ENCODE data around the gene FAT2. TPM values are rescaled to one million over a fixed set of nuclear protein-coding genes. Genes with fewer than 3 reads are reported as not detected.

FAT2 gene
- total and polyA plus RNA-seq, 2 experiments from 2014 or later = 0.06 to 0.59 TPM

GRCh38 chr5:151569132-151570046, 21.7 kb downstream of the FAT2 start:
- H3K79me2 ChIP-seq (replicated peaks; ENCODE audit: insufficient read depth) = no peaks in the 10 kb centered on the region
- H3K27me3 ChIP-seq (ENCODE audit: insufficient read depth) = peaks cover 9% of the 10 kb centered on the region; the same call in 1 of the 2 replicates
- H3F3A ChIP-seq (replicated peaks; ENCODE audit: low read depth) = no peaks in the 10 kb centered on the region
- H3K4me3 Mint-ChIP-seq = no peak overlapping the region
- peaks cover 8% of the 10 kb centered on the region for H3K9me2 ChIP-seq (ENCODE audit: insufficient read depth)
- no peaks in the 10 kb centered on the region for H4K20me1 ChIP-seq (replicated peaks; ENCODE audit: insufficient read depth)
- TF ChIP-seq POLR2AphosphoS5 (IDR thresholded peaks at IDR 0.05; ENCODE audit: low read depth) (no peak), EZH2 (IDR thresholded peaks at IDR 0.05; ENCODE audit: low read depth, unreplicated experiment) (no peak), NANOG (IDR thresholded peaks at IDR 0.05; ENCODE audit: borderline replicate concordance) (no peak), CREB1 (CRISPR knock-in tag; IDR thresholded peaks at IDR 0.05; ENCODE audit: low read depth) (no peak), JUNB (IDR thresholded peaks at IDR 0.05; ENCODE audit: unreplicated experiment) (no peak), EZH2phosphoT487 (IDR thresholded peaks at IDR 0.05; ENCODE audit: unreplicated experiment) (no peak), ZNF331 (CRISPR knock-in tag; IDR thresholded peaks at IDR 0.05; ENCODE audit: low read depth) (no peak), STAT1 (IDR thresholded peaks at IDR 0.05; ENCODE audit: unreplicated experiment) (no peak), CTCF (conservative IDR thresholded peaks at IDR 0.05; ENCODE audit: low read depth in 2 of 2) (no peak), ZNF114 (CRISPR knock-in tag; IDR thresholded peaks at IDR 0.05) (no peak)
- TF ChIP-seq, protein P1, sequence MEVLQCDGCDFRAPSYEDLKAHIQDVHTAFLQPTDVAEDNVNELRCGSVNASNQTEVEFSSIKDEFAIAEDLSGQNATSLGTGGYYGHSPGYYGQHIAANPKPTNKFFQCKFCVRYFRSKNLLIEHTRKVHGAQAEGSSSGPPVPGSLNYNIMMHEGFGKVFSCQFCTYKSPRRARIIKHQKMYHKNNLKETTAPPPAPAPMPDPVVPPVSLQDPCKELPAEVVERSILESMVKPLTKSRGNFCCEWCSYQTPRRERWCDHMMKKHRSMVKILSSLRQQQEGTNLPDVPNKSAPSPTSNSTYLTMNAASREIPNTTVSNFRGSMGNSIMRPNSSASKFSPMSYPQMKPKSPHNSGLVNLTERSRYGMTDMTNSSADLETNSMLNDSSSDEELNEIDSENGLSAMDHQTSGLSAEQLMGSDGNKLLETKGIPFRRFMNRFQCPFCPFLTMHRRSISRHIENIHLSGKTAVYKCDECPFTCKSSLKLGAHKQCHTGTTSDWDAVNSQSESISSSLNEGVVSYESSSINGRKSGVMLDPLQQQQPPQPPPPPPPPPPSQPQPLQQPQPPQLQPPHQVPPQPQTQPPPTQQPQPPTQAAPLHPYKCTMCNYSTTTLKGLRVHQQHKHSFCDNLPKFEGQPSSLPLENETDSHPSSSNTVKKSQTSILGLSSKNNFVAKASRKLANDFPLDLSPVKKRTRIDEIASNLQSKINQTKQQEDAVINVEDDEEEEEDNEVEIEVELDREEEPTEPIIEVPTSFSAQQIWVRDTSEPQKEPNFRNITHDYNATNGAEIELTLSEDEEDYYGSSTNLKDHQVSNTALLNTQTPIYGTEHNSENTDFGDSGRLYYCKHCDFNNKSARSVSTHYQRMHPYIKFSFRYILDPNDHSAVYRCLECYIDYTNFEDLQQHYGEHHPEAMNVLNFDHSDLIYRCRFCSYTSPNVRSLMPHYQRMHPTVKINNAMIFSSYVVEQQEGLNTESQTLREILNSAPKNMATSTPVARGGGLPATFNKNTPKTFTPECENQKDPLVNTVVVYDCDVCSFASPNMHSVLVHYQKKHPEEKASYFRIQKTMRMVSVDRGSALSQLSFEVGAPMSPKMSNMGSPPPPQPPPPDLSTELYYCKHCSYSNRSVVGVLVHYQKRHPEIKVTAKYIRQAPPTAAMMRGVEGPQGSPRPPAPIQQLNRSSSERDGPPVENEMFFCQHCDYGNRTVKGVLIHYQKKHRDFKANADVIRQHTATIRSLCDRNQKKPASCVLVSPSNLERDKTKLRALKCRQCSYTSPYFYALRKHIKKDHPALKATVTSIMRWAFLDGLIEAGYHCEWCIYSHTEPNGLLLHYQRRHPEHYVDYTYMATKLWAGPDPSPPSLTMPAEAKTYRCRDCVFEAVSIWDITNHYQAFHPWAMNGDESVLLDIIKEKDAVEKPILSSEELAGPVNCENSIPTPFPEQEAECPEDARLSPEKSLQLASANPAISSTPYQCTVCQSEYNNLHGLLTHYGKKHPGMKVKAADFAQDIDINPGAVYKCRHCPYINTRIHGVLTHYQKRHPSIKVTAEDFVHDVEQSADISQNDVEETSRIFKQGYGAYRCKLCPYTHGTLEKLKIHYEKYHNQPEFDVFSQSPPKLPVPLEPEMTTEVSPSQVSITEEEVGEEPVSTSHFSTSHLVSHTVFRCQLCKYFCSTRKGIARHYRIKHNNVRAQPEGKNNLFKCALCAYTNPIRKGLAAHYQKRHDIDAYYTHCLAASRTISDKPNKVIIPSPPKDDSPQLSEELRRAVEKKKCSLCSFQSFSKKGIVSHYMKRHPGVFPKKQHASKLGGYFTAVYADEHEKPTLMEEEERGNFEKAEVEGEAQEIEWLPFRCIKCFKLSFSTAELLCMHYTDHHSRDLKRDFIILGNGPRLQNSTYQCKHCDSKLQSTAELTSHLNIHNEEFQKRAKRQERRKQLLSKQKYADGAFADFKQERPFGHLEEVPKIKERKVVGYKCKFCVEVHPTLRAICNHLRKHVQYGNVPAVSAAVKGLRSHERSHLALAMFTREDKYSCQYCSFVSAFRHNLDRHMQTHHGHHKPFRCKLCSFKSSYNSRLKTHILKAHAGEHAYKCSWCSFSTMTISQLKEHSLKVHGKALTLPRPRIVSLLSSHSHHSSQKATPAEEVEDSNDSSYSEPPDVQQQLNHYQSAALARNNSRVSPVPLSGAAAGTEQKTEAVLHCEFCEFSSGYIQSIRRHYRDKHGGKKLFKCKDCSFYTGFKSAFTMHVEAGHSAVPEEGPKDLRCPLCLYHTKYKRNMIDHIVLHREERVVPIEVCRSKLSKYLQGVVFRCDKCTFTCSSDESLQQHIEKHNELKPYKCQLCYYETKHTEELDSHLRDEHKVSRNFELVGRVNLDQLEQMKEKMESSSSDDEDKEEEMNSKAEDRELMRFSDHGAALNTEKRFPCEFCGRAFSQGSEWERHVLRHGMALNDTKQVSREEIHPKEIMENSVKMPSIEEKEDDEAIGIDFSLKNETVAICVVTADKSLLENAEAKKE (CRISPR knock-in tag; IDR thresholded peaks at IDR 0.05) = no peak
- TF ChIP-seq, protein P2, sequence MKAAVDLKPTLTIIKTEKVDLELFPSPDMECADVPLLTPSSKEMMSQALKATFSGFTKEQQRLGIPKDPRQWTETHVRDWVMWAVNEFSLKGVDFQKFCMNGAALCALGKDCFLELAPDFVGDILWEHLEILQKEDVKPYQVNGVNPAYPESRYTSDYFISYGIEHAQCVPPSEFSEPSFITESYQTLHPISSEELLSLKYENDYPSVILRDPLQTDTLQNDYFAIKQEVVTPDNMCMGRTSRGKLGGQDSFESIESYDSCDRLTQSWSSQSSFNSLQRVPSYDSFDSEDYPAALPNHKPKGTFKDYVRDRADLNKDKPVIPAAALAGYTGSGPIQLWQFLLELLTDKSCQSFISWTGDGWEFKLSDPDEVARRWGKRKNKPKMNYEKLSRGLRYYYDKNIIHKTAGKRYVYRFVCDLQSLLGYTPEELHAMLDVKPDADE (IDR thresholded peaks at IDR 0.05) = no peak
- TF ChIP-seq, protein P3, sequence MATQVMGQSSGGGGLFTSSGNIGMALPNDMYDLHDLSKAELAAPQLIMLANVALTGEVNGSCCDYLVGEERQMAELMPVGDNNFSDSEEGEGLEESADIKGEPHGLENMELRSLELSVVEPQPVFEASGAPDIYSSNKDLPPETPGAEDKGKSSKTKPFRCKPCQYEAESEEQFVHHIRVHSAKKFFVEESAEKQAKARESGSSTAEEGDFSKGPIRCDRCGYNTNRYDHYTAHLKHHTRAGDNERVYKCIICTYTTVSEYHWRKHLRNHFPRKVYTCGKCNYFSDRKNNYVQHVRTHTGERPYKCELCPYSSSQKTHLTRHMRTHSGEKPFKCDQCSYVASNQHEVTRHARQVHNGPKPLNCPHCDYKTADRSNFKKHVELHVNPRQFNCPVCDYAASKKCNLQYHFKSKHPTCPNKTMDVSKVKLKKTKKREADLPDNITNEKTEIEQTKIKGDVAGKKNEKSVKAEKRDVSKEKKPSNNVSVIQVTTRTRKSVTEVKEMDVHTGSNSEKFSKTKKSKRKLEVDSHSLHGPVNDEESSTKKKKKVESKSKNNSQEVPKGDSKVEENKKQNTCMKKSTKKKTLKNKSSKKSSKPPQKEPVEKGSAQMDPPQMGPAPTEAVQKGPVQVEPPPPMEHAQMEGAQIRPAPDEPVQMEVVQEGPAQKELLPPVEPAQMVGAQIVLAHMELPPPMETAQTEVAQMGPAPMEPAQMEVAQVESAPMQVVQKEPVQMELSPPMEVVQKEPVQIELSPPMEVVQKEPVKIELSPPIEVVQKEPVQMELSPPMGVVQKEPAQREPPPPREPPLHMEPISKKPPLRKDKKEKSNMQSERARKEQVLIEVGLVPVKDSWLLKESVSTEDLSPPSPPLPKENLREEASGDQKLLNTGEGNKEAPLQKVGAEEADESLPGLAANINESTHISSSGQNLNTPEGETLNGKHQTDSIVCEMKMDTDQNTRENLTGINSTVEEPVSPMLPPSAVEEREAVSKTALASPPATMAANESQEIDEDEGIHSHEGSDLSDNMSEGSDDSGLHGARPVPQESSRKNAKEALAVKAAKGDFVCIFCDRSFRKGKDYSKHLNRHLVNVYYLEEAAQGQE (IDR thresholded peaks at IDR 0.05; ENCODE audit: unreplicated experiment) = no peak
- no peaks in the 10 kb centered on the region for H3K9me3 Mint-ChIP-seq
- DNase-seq (ENCODE audit: low spot score) = no peak
- H3K36me3 Mint-ChIP-seq (ENCODE audit: low read depth) = 0 out of 3 replicates have a peak, but pooled peaks cover 6% of the 10 kb centered on the region
- no peak overlapping the region for H3K27ac ChIP-seq (ENCODE audit: low read depth)
- ATAC-seq = no peak
- peaks cover 9% of the 10 kb centered on the region; the same call in 1 of the 2 replicates for H3K4me1 ChIP-seq (ENCODE audit: insufficient read depth)
- H3K4me1 Mint-ChIP-seq = peaks cover 14% of the 10 kb centered on the region
- no peak overlapping the region for H3K27ac Mint-ChIP-seq
- no peak overlapping the region for H3K4me3 ChIP-seq
- H3K36me3 ChIP-seq (ENCODE audit: insufficient read depth) = no peaks in the 10 kb centered on the region
- no peaks in the 10 kb centered on the region for H3K27me3 Mint-ChIP-seq (ENCODE audit: insufficient read depth, low read depth, poor library complexity)
- H2AFZ ChIP-seq = no peak overlapping the region
- H3K4me2 ChIP-seq = no peak overlapping the region
